ENCODE measurements around the gene ITPRIPL2. TPM values are rescaled to one million over a fixed set of nuclear protein-coding genes. Genes with fewer than 3 reads are reported as not detected.

The ITPRIPL2 gene
- total RNA-seq, 1 donor from 2014 or later, result 14.5 TPM

GRCh38 chr16:19131825-19132218 lies 18.1 kb downstream of the ITPRIPL2 start:
- no peak for TF ChIP-seq CTCF (conservative IDR thresholded peaks at IDR 0.05; ENCODE audit: low read depth, low read length)
- DNase-seq (ENCODE audit: low read depth), result no peak

GRCh38 chr16:19132255-19132654 lies 18.5 kb downstream of the ITPRIPL2 start:
- H3K4me3 ChIP-seq (ENCODE audit: low read depth, low read length), result no peak overlapping the region
- no peak for DNase-seq (ENCODE audit: low read depth)
- no peak for TF ChIP-seq CTCF (conservative IDR thresholded peaks at IDR 0.05; ENCODE audit: low read depth, low read length)

More at GRCh38 chr16:19131825-19132218, 18.1 kb downstream of the ITPRIPL2 start:
- H3K4me3 ChIP-seq (ENCODE audit: low read depth, low read length), result no peak overlapping the region

GRCh38 chr16:19132898-19133297 lies 19.1 kb downstream of the ITPRIPL2 start:
- H3K4me3 ChIP-seq (ENCODE audit: low read depth, low read length), result no peak overlapping the region
- no peak for TF ChIP-seq CTCF (conservative IDR thresholded peaks at IDR 0.05; ENCODE audit: low read depth, low read length)
- no peak for DNase-seq (ENCODE audit: low read depth)

- TF ChIP-seq CTCF (conservative IDR thresholded peaks at IDR 0.05; ENCODE audit: low read depth, low read length), result no peak
- no peak overlapping the region for H3K4me3 ChIP-seq (ENCODE audit: low read depth, low read length)
- DNase-seq (ENCODE audit: low read depth), result no peak
These were observed 19.8 kb downstream of the ITPRIPL2 start for GRCh38 chr16:19133600-19133999.

GRCh38 chr16:19135201-19135842 lies 21.6 kb downstream of the ITPRIPL2 start:
- no peak for DNase-seq (ENCODE audit: low read depth)
- TF ChIP-seq CTCF (conservative IDR thresholded peaks at IDR 0.05; ENCODE audit: low read depth, low read length), result no peak
- no peak overlapping the region for H3K4me3 ChIP-seq (ENCODE audit: low read depth, low read length)

DNA sequence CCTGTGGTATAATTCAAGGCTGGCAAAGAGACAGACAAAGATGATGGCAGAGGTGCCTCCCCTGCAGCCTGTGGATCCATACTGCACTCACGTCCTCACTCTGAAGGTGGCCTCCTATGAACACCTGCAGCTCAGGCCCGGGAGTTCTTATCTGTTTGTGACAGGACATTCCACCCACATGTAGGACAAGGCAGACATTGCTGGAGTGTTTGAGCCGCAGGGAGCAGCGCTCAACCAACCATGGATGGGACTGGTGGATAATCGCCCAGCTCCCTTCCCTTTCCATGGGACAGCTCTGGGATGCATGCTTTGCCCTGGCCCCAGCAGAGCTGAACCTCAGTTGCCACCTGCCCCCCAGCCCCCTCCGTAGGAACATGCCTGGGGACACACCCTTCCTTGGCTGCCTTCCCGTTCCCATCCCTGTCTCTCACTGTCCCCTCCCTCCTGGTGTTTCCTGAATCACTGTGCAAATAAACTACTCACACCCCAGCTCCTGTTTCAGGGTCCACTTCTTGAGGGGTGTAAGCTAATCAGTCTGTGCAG lies 22.2 kb downstream of the ITPRIPL2 start:
- TF ChIP-seq CTCF (conservative IDR thresholded peaks at IDR 0.05; ENCODE audit: low read depth, low read length), result no peak
- H3K4me3 ChIP-seq (ENCODE audit: low read depth, low read length), result no peak overlapping the region
- DNase-seq (ENCODE audit: low read depth), result no peak

Measured in epithelial cell of proximal tubule (primary cell).